Effector memory CD4-positive, alpha-beta T cell (primary cell): ENCODE data around the gene TTC19.
"Not testable (repeated sequence)": the region's sequence is repeated elsewhere in the genome, so short reads cannot be mapped to it uniquely, and the experiment has no call there.

ENCODE experiments used
- DNase-seq, 3 donors: peaks; one replicate each; pipeline ENCODE4 v3.0.0-alpha.2; 2020
- H3K27ac ChIP-seq: 2 replicates; pipeline ENCODE4 v1.7.0; 2013; ENCODE audit warnings: mild to moderate bottlenecking, low read length, moderate library complexity; ENCODE audit not compliant: insufficient read depth, poor library complexity, severe bottlenecking
- H3K27me3 ChIP-seq: replicated peaks from 2 replicates; pipeline ENCODE4 v1.7.0; 2013; ENCODE audit warnings: mild to moderate bottlenecking, low read length; ENCODE audit not compliant: insufficient read depth, control insufficient read depth, poor library complexity, severe bottlenecking
- H3K36me3 ChIP-seq: 2 replicates; pipeline ENCODE4 v1.7.0; 2013; ENCODE audit warnings: mild to moderate bottlenecking, low read length, moderate library complexity; ENCODE audit not compliant: control insufficient read depth, insufficient read depth
- H3K4me1 ChIP-seq: 2 replicates; pipeline ENCODE4 v1.7.0; 2013; ENCODE audit warnings: low read length, mild to moderate bottlenecking; ENCODE audit not compliant: control insufficient read depth, insufficient read depth, poor library complexity, severe bottlenecking
- H3K4me3 ChIP-seq: 2 replicates; pipeline ENCODE4 v1.7.0; 2013; ENCODE audit warnings: low read length, low read depth, mild to moderate bottlenecking; ENCODE audit not compliant: insufficient read depth, poor library complexity, severe bottlenecking
- H3K9me3 ChIP-seq: 2 replicates; pipeline ENCODE4 v1.7.0; 2013; ENCODE audit warnings: mild to moderate bottlenecking, low read length, moderate library complexity; ENCODE audit not compliant: control insufficient read depth

The TTC19 gene

DNA sequence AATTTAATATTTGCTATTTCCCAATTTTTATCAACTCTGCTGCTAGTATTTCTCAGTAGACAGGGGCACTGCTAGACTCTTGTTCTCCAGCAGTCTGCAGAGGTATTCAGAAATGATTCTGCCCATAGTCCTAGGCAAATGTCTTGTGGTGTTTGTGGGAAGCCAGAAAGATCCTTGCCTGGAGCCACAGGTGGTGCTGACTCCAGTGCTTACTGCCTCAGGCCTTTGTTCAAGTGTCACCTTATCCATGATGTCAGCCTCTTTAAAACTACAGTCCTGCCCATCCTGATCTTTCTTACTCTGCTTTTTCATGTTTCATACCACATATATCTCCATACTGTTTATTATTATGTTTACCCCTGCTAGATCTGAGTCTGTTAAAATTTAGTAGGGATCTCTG, 26.6 kb upstream of the TTC19 start:
- H3K36me3 ChIP-seq, result peaks cover 10% of the 10 kb centered on the region

DNA sequence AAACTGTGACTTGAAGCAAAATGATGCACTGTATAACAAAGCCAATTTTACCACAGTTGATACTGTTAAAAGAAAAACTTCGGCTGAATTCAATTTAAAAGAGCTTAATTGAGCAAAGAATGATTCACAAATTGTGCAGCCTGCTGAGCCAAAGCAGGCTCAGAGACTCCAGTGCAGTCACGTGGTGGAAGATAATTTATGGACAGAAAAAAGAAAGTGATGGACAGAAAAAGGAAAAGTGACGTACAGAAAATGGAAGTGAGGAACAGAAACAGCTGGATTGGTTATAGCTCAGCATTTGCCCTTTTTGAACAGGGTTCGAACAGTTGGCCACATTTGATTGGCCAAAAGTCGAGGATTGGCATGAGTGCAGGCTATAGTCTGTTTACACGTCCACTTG, 25.8 kb upstream of the TTC19 start:
- Histone ChIP-seq H3K9me3 (no peaks in the 10 kb centered on the region), H3K27ac (no peak overlapping the region), H3K27me3 (no peaks in the 10 kb centered on the region), H3K4me3 (no peak overlapping the region), H3K4me1 (no peaks in the 10 kb centered on the region), H3K36me3 (peaks cover 10% of the 10 kb centered on the region)
- no peak for DNase-seq

More for the DNA sequence above, 26.6 kb upstream of the TTC19 start:
- Histone ChIP-seq H3K27me3 (peaks cover 3% of the 10 kb centered on the region), H3K27ac (no peak overlapping the region), H3K4me1 (no peaks in the 10 kb centered on the region), H3K9me3 (no peaks in the 10 kb centered on the region), H3K4me3 (no peak overlapping the region)
- DNase-seq, result no peak

DNA sequence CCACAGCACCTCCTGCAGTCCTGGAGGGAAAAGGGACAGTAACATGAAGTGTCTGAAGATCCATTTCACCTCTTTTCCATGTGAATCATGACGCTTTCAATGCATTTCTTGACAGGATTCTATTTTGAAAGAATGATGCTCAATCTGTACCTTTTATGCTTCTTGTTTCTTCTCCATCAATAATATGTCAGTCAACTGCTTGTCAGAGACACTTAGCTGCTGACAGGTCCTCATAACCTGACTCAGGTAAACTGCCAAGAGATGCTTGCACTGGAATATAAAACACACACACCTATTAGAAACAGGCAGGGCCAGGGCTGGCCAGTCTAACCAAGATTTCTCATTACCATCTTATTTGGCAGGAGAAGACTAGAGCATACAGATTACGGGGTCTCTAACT, 21.7 kb upstream of the TTC19 start:
- Histone ChIP-seq H3K27ac (no peak overlapping the region), H3K36me3 (peaks cover 30% of the 10 kb centered on the region)

DNA sequence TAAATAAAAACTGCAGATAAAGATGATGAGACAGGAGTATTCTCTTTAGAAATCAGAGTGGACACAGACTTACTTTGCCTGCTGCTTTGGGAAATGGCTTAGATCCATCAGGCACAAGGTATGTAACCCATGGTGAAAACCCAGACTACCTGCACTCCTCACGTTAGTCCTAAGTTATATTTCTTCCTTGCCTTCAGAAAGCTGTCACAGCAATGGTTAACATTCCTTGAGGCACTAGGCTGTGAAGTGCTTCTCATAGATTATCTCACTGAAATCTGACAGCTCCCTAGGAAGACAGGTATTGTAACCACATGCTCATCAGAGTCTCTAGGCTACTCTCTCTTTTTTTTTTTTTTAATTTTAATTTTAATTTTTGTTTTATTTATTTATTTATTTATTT, 21.0 kb upstream of the TTC19 start:
- no peaks in the 10 kb centered on the region for H3K9me3 ChIP-seq
- DNase-seq, result no peak
- peaks cover 31% of the 10 kb centered on the region for H3K36me3 ChIP-seq

More for the DNA sequence above, 21.7 kb upstream of the TTC19 start:
- DNase-seq, result no peak
- no peaks in the 10 kb centered on the region for H3K4me1 ChIP-seq
- no peak overlapping the region for H3K4me3 ChIP-seq
- H3K9me3 ChIP-seq, result no peaks in the 10 kb centered on the region
- no peaks in the 10 kb centered on the region for H3K27me3 ChIP-seq

DNA sequence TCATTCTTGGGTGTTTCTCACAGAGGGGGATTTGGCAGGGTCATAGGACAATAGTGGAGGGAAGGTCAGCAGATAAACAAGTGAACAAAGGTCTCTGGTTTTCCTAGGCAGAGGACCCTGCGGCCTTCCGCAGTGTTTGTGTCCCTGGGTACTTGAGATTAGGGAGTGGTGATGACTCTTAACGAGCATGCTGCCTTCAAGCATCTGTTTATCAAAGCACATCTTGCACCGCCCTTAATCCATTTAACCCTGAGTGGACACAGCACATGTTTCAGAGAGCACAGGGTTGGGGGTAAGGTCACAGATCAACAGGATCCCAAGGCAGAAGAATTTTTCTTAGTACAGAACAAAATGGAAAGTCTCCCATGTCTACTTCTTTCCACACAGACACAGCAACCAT, 20.6 kb upstream of the TTC19 start:
- not testable (repeated sequence) for H3K27me3 ChIP-seq, H3K27ac ChIP-seq, H3K4me3 ChIP-seq, H3K4me1 ChIP-seq, DNase-seq, H3K9me3 ChIP-seq
- H3K36me3 ChIP-seq, result peaks cover 35% of the 10 kb centered on the region

More for the DNA sequence above, 21.0 kb upstream of the TTC19 start:
- Histone ChIP-seq H3K4me1 (no peaks in the 10 kb centered on the region), H3K27me3 (no peaks in the 10 kb centered on the region), H3K4me3 (no peak overlapping the region), H3K27ac (no peak overlapping the region)

DNA sequence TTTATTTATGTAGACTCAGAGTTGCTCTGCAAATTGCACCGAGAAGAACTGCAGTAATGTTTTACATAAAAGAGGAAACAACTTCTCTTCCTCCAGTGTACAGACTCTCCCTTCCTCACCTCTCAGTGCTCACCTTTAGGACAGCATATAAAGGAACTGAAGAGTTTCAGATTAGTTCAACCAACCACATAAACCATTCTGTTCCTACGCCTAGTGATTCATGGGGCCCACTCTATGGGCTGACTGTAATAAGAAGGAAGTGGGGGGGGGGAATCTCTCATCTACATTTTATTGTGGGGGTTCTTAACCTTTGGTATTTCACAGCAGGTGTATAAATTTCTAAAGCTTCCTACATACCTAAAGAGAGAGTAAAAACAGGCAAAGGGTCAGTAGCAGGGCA, 18.4 kb upstream of the TTC19 start:
- Histone ChIP-seq H3K4me3 (no peak overlapping the region), H3K27me3 (no peaks in the 10 kb centered on the region), H3K9me3 (no peaks in the 10 kb centered on the region), H3K27ac (no peak overlapping the region), H3K4me1 (no peaks in the 10 kb centered on the region), H3K36me3 (peaks cover 48% of the 10 kb centered on the region)
- no peak for DNase-seq

DNA sequence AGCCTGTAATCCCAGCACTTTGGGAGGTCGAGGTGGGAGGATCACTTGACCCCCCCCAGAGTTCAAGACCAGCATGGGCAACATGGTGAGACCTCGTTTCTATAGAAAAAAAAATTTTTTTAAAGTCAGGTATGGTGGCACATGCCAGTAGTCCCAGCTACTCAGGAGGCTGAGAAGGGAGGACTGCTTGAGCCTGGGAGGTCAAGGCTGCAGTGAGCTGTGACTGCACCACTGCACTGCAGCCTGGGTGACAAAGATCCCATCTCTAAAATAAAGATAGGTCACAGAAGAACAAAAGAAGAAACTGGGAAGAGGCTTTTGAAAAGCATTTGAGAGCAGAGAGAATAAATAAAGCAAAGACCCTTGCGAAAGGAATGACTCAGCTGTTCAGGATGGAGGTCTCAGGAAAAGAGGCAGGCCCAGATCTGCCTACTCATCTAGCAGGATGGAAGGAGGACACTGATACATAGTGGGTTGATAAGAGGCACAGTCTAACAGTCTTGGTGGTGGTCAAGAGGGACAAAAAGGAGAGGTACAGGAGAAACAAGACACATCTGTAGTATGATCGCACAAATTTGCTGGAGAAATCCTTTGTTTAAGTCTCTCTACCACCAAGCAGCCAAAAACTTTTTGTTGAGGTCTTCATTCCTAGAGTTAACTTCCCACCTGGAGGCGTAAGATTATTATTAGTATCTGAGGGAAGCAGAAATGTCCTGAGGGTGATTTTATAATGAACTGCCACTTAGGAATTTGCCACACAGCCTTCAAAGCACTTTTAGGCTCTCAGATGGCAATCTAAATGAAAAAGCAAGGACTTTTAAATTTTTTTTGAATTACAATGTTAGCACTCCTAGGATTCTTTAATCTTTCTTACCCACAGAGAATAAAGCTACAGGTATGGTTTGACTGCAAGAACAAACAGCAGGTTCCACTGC, 17.7 kb upstream of the TTC19 start:
- Histone ChIP-seq H3K4me1 (no peaks in the 10 kb centered on the region), H3K27ac (no peak overlapping the region), H3K36me3 (peaks cover 47% of the 10 kb centered on the region), H3K4me3 (no peak overlapping the region), H3K27me3 (no peaks in the 10 kb centered on the region), H3K9me3 (no peaks in the 10 kb centered on the region)
- DNase-seq, result no peak

DNA sequence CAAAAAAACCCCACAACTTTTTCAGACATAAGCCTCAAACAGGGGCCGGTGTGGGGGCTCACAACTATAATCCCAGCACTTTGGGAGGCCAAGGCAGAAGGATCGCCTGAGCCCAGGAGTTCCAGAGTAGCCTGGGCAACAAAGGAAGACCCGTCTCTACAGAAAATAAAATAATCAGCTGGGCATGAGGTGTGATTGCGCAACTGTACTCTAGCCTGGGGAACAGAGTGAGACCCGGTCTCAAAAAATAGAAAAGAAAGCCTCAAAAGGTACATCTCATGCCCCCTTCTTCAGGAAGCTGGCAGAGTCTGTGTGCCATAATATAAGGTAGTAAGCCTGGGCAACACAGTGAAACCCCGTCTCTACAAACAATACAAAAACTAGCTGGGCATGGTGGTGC, 3.3 kb upstream of the TTC19 start:
- no peak for DNase-seq
- H3K36me3 ChIP-seq, result no peaks in the 10 kb centered on the region
- no peak overlapping the region for H3K4me3 ChIP-seq
- no peaks in the 10 kb centered on the region for H3K27me3 ChIP-seq
- no peaks in the 10 kb centered on the region for H3K9me3 ChIP-seq
- no peak overlapping the region for H3K27ac ChIP-seq
- peaks cover 10% of the 10 kb centered on the region for H3K4me1 ChIP-seq

DNA sequence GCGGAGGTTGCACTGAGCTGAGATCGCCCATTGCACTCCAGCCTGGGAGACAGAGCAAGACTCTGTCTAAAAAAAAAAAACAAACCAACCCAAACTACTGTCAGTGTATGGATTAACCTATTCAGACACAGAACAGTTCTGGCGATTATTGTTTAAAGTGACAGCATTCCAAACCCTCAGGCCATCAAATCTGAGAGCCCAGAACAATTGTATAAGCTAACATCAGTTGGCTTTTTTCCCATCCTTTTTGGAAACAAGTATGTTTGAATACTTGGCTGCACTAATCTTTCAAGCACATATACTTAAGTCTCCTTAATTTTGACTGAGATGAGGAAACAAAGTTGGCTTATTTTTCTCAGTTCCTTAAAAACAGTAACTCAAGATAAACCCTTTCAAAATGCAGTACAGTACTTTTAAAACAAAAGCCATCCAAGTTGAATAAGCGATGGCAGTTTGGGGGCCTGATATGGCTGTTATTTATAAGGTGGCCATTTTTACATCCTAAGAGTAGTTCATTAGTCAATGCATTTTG, 1.5 kb upstream of the TTC19 start:
- H3K27ac ChIP-seq, result no peak overlapping the region
- H3K4me3 ChIP-seq, result no peak overlapping the region
- no peaks in the 10 kb centered on the region for H3K27me3 ChIP-seq
- no peak for DNase-seq
- H3K4me1 ChIP-seq, result peaks cover 17% of the 10 kb centered on the region
- H3K9me3 ChIP-seq, result no peaks in the 10 kb centered on the region
- peaks cover 9% of the 10 kb centered on the region for H3K36me3 ChIP-seq
